GM10248 (cell line): Measurements from ENCODE around the gene MGAT5B.

Source experiments
- CTCF ChIA-PET: fragments of 300-600 bp; sonication (Branson Sonifier 250); formaldehyde crosslinking; extraction: SDS; loops from one replicate; lab custom pipeline; 2021; ENCODE audit warnings: antibody characterized with exemption; lab: Yijun Ruan, JAX
- POLR2A ChIA-PET: fragments of 350-650 bp; sonication (Branson Sonifier 250); formaldehyde crosslinking; extraction: SDS; loops from one replicate; lab custom pipeline; 2020; ENCODE audit warnings: antibody characterized with exemption; lab: Yijun Ruan, JAX
- DNase-seq: peaks from one replicate; pipeline ENCODE4 v3.0.0; 2012; ENCODE audit errors: extremely low spot score
- CTCF ChIP-seq: IDR thresholded peaks from 2 replicates; pipeline ENCODE4 v1.5.1; 2012; ENCODE audit warnings: mild to moderate bottlenecking, low read depth; ENCODE audit errors: extremely low read depth, missing control alignments, control extremely low read depth

The MGAT5B gene

GRCh38 chr17:76925441-76925891 is 57.3 kb downstream of the MGAT5B start:
- ChIA-PET CTCF (no interaction called here), POLR2A (no interaction called here)
- no peak for DNase-seq
- no peak for TF ChIP-seq CTCF

GRCh38 chr17:76926237-76926866 is 58.1 kb downstream of the MGAT5B start:
- POLR2A ChIA-PET, result no interaction called here
- DNase-seq, result no peak
- CTCF ChIA-PET, result interaction anchor here (1.3 kb wide), 1 partner anchor 11 kb away, joined by 3 read pairs; no protein-coding TSS in a partner anchor
- no peak for TF ChIP-seq CTCF

DNA sequence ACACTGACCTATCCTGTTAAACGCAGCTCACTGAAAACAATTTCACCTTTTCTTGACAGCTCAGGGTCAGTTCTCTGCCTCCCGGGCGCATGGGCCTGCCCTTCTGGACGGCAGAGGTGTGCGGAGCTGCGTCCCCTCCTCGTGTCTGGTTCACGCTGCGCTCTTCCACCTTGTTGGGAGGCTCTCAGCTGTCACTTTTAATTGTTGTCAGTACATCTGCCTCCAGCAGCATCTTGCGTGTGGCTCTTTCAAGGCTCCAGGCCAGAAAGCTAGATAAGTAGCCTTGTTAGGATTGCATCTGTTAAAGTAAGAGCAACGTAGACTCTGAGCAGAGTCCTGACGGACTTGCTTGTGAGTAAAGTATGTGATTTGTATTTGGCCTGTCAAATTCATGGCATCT is 59.4 kb downstream of the MGAT5B start:
- no peak for TF ChIP-seq CTCF
- POLR2A ChIA-PET, result no interaction called here
- CTCF ChIA-PET, result interaction anchor here (1.3 kb wide), 1 partner anchor 9 kb away, joined by 3 read pairs; no protein-coding TSS in a partner anchor
- DNase-seq, result no peak

DNA sequence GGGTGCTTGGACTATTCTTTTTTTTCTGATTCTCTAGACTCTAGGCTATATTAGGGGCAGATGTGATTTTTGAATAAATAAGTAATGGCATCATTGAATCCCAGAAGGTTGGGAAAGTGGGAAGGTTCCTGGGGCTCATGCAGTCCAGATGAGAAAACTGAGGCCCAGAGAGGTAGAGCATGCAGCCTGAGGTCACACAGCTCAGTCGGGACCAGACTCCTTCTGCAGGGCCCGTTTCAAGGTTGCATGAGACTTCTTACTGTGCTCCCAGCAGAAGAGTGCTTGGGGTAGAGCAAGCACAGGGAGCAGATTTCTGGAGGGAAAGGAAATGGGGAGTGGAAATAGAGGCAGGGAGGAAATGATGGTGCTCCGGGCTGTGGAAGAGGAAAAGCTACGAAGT is 59.8 kb downstream of the MGAT5B start:
- ChIA-PET CTCF (interaction anchor here (1.0 to 1.3 kb wide), 2 partner anchors 9 to 60 kb away, joined by 3 read pairs; partner anchors contain the start of gene MGAT5B), POLR2A (no interaction called here)
- no peak for TF ChIP-seq CTCF
- no peak for DNase-seq

GRCh38 chr17:76929148-76929547 is 60.9 kb downstream of the MGAT5B start:
- ChIA-PET CTCF (interaction anchor here (1.0 kb wide), 1 partner anchor 61 kb away, joined by 3 read pairs; the partner anchor contains the start of gene MGAT5B), POLR2A (no interaction called here)
- no peak for TF ChIP-seq CTCF
- DNase-seq, result no peak

DNA sequence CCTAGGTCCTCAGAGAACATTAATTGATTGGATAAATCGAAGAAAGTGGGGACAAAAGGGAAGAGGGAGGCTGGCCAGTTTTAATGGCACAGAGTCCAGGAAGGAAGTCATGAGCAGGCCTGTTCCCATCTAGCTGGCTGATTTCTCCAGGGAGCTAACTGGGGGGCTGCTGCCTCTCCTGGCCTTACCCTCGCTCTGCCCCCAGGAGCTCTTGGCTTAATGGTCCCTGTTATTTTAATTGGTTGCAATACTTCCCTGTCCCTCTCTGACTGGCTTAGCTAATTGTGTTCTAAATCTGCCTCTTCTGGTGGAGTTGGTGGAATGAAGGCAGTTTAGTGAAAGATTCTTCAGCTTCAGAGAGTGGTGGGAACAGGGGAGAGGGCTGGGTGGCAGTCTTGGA is 61.4 kb downstream of the MGAT5B start:
- no peak for TF ChIP-seq CTCF
- ChIA-PET POLR2A (interaction anchor here (0.6 kb wide), 1 partner anchor 1151 kb away, joined by 4 read pairs; no protein-coding TSS in a partner anchor), CTCF (no interaction called here)
- no peak for DNase-seq
